Measurements from ENCODE around the gene CXXC5. TPM values are rescaled to one million over a fixed set of nuclear protein-coding genes. Genes with fewer than 3 reads are reported as not detected.

Gene CXXC5
- total RNA-seq, 2 donors from 2014 or later: 4.7 to 9.0 TPM

- ATAC-seq: no peak
- H3K4me1 Mint-ChIP-seq (ENCODE audit: low read depth in 2 of 2): peaks cover 33 to 46% of the 10 kb centered on the region in 2 donors
- H3K9me3 Mint-ChIP-seq: no peaks in the 10 kb centered on the region
- no peak for DNase-seq (ENCODE audit: low spot score)
- no peaks in the 10 kb centered on the region for H3K36me3 Mint-ChIP-seq
- H3K27me3 Mint-ChIP-seq: no peaks in the 10 kb centered on the region
- peak overlapping the region; percentile 93 to 95 for H3K27ac Mint-ChIP-seq
- no peak overlapping the region for H3K4me3 Mint-ChIP-seq
These were observed 13.6 kb upstream of the CXXC5 start for GRCh38 chr5:139634541-139634940.

- H3K9me3 Mint-ChIP-seq: no peaks in the 10 kb centered on the region
- H3K27me3 Mint-ChIP-seq: no peaks in the 10 kb centered on the region
- no peak for DNase-seq (ENCODE audit: low spot score)
- peak overlapping the region; percentile 68 for H3K4me3 Mint-ChIP-seq
- peaks cover 33 to 47% of the 10 kb centered on the region in 2 donors for H3K4me1 Mint-ChIP-seq (ENCODE audit: low read depth in 2 of 2)
- no peak for ATAC-seq
- H3K27ac Mint-ChIP-seq: peak overlapping the region; percentile 93 to 95
- H3K36me3 Mint-ChIP-seq: no peaks in the 10 kb centered on the region
These were observed 13.0 kb upstream of the CXXC5 start for GRCh38 chr5:139635191-139635590.

GRCh38 chr5:139635606-139636206, 12.4 kb upstream of the CXXC5 start:
- Mint-ChIP-seq H3K27me3 (no peaks in the 10 kb centered on the region), H3K4me1 (ENCODE audit: low read depth in 2 of 2) (peaks cover 33 to 47% of the 10 kb centered on the region in 2 donors), H3K4me3 (peak overlapping the region; percentile 68), H3K9me3 (no peaks in the 10 kb centered on the region), H3K27ac (peak overlapping the region; percentile 93 to 95), H3K36me3 (no peaks in the 10 kb centered on the region)
- ATAC-seq: no peak
- no peak for DNase-seq (ENCODE audit: low spot score)

- Mint-ChIP-seq H3K4me3 (peak overlapping the region; percentile 68), H3K27me3 (no peaks in the 10 kb centered on the region), H3K4me1 (ENCODE audit: low read depth in 2 of 2) (peaks cover 33 to 47% of the 10 kb centered on the region in 2 donors), H3K9me3 (no peaks in the 10 kb centered on the region), H3K36me3 (no peaks in the 10 kb centered on the region), H3K27ac (peak overlapping the region; percentile 93 to 95)
- peak; percentile 25 to 35 for ATAC-seq
- no peak for DNase-seq (ENCODE audit: low spot score)
These were observed 11.8 kb upstream of the CXXC5 start for GRCh38 chr5:139636207-139636792.

- no peak for DNase-seq (ENCODE audit: low spot score)
- Mint-ChIP-seq H3K9me3 (no peaks in the 10 kb centered on the region), H3K4me3 (peak overlapping the region; percentile 68), H3K4me1 (ENCODE audit: low read depth in 2 of 2) (peaks cover 33 to 50% of the 10 kb centered on the region in 2 donors), H3K36me3 (no peaks in the 10 kb centered on the region), H3K27me3 (no peaks in the 10 kb centered on the region), H3K27ac (peak overlapping the region; percentile 93 to 95)
- peak; percentile 78 to 88 for ATAC-seq
These were observed 11.2 kb upstream of the CXXC5 start for GRCh38 chr5:139636975-139637408.

GRCh38 chr5:139637438-139638089, 10.6 kb upstream of the CXXC5 start:
- DNase-seq (ENCODE audit: low spot score): no peak
- H3K4me3 Mint-ChIP-seq: peak overlapping the region; percentile 68
- ATAC-seq: peak; percentile 67 to 85
- H3K4me1 Mint-ChIP-seq (ENCODE audit: low read depth in 2 of 2): peaks cover 33 to 50% of the 10 kb centered on the region in 2 donors
- no peaks in the 10 kb centered on the region for H3K36me3 Mint-ChIP-seq
- H3K27ac Mint-ChIP-seq: peak overlapping the region; percentile 93 to 95
- no peaks in the 10 kb centered on the region for H3K9me3 Mint-ChIP-seq
- H3K27me3 Mint-ChIP-seq: no peaks in the 10 kb centered on the region

GRCh38 chr5:139638090-139638735, 9.9 kb upstream of the CXXC5 start:
- Mint-ChIP-seq H3K27me3 (no peaks in the 10 kb centered on the region), H3K27ac (peak overlapping the region; percentile 66 to 83), H3K36me3 (no peaks in the 10 kb centered on the region), H3K4me1 (ENCODE audit: low read depth in 2 of 2) (peaks cover 31 to 48% of the 10 kb centered on the region in 2 donors), H3K9me3 (no peaks in the 10 kb centered on the region), H3K4me3 (peak overlapping the region; percentile 68)
- DNase-seq (ENCODE audit: low spot score) (no peak), ATAC-seq (peak in 1 of 2 donors; percentile 24)

GRCh38 chr5:139638736-139639618, 9.2 kb upstream of the CXXC5 start:
- no peak for DNase-seq (ENCODE audit: low spot score)
- H3K9me3 Mint-ChIP-seq: no peaks in the 10 kb centered on the region
- peak overlapping the region; percentile 66 to 83 for H3K27ac Mint-ChIP-seq
- H3K4me1 Mint-ChIP-seq (ENCODE audit: low read depth in 2 of 2): peaks cover 28 to 46% of the 10 kb centered on the region in 2 donors
- peak overlapping the region; percentile 6 for H3K4me3 Mint-ChIP-seq
- H3K27me3 Mint-ChIP-seq: no peaks in the 10 kb centered on the region
- no peak for ATAC-seq
- no peaks in the 10 kb centered on the region for H3K36me3 Mint-ChIP-seq

- H3K36me3 Mint-ChIP-seq: no peaks in the 10 kb centered on the region
- H3K9me3 Mint-ChIP-seq: no peaks in the 10 kb centered on the region
- H3K27ac Mint-ChIP-seq: peak overlapping the region in 1 of 2 donors; percentile 57
- DNase-seq (ENCODE audit: low spot score): no peak
- H3K4me3 Mint-ChIP-seq: no peak overlapping the region
- H3K27me3 Mint-ChIP-seq: no peaks in the 10 kb centered on the region
- H3K4me1 Mint-ChIP-seq (ENCODE audit: low read depth in 2 of 2): peaks cover 24 to 46% of the 10 kb centered on the region in 2 donors
- ATAC-seq: no peak
These were observed 8.3 kb upstream of the CXXC5 start for GRCh38 chr5:139639619-139640380.

- H3K27ac Mint-ChIP-seq: no peak overlapping the region
- H3K4me3 Mint-ChIP-seq: no peak overlapping the region
- no peak for DNase-seq (ENCODE audit: low spot score)
- no peaks in the 10 kb centered on the region for H3K9me3 Mint-ChIP-seq
- H3K4me1 Mint-ChIP-seq (ENCODE audit: low read depth in 2 of 2): peaks cover 17 to 40% of the 10 kb centered on the region in 2 donors
- no peaks in the 10 kb centered on the region for H3K36me3 Mint-ChIP-seq
- ATAC-seq: no peak
- no peaks in the 10 kb centered on the region for H3K27me3 Mint-ChIP-seq
These were observed 7.6 kb upstream of the CXXC5 start for GRCh38 chr5:139640421-139641115.

GRCh38 chr5:139641116-139642080, 6.8 kb upstream of the CXXC5 start:
- DNase-seq (ENCODE audit: low spot score) (no peak), ATAC-seq (no peak)
- Mint-ChIP-seq H3K27ac (peak overlapping the region in 1 of 2 donors; percentile 80), H3K27me3 (no peaks in the 10 kb centered on the region), H3K36me3 (no peaks in the 10 kb centered on the region), H3K9me3 (no peaks in the 10 kb centered on the region), H3K4me3 (no peak overlapping the region), H3K4me1 (ENCODE audit: low read depth in 2 of 2) (peaks cover 8 to 33% of the 10 kb centered on the region in 2 donors)
